ENCODE data around the gene TEX29. TPM values are rescaled to one million over a fixed set of nuclear protein-coding genes. Genes with fewer than 3 reads are reported as not detected.

The TEX29 gene
- total and polyA plus RNA-seq, 9 of the 15 experiments (the other 6 are each of a cell fraction or from before 2014, with no cell fraction given) = 0.11 TPM; not detected in 7

- Histone ChIP-seq H3K9me1 (ENCODE audit: control insufficient read depth, insufficient read depth, low read length) (no peaks in the 10 kb centered on the region), H3K4me3 (no peak overlapping the region), H4K20me1 (replicated peaks; ENCODE audit: control insufficient read depth, insufficient read depth, low read length) (no peaks in the 10 kb centered on the region), H3K27ac (ENCODE audit: extremely low read depth, low read depth, low read length) (no peak overlapping the region), H3K27me3 (ENCODE audit: control insufficient read depth in 2 of 2, insufficient read depth in 2 of 2, low read length in 2 of 2) (no peaks in the 10 kb centered on the region), H3K36me3 (ENCODE audit: control insufficient read depth, insufficient read depth, low read length) (peaks cover 48% of the 10 kb centered on the region; the same call in 1 of the 3 replicates), H3K9ac (ENCODE audit: insufficient read depth in 1 of 2, low read depth in 2 of 2, low read length in 2 of 2) (no peak overlapping the region), H3K4me2 (ENCODE audit: insufficient read depth, low read length) (no peak overlapping the region), H3K79me2 (ENCODE audit: control insufficient read depth, insufficient read depth, low read length) (no peaks in the 10 kb centered on the region), H2AFZ (ENCODE audit: low read depth, low read length) (no peak overlapping the region), H3K4me1 (replicated peaks in 1 of 2; ENCODE audit: control insufficient read depth in 2 of 2, insufficient read depth in 2 of 2, low read length in 2 of 2) (no peaks in the 10 kb centered on the region), H3K9me3 (replicated peaks; ENCODE audit: control insufficient read depth, insufficient read depth, low read depth, low read length) (no peaks in the 10 kb centered on the region)
- POLR2A ChIA-PET = interaction anchor here (0.6 kb wide), 1 partner anchor 120 kb away, joined by 3 read pairs; no protein-coding TSS in a partner anchor
- WGBS (ENCODE audit: insufficient coverage, low coverage, missing lambda C conversion rate) = 89% methylated on average over 9 of the region's 14 CpGs
- DNase-seq (ENCODE audit: extremely low read depth in 1 of 4, low spot score in 3 of 4) (no peak), ATAC-seq (no peak), FAIRE-seq (no peak)
- CTCF ChIA-PET (ENCODE audit: low intra/inter-chr PET ratio) = no interaction called here
- no TSS peak for BruUV-seq (replicated peaks)
- TF ChIP-seq NFYB (IDR thresholded peaks at IDR 0.05; ENCODE audit: extremely low read depth, insufficient read length) (no peak), SAFB2 (IDR thresholded peaks at IDR 0.05; ENCODE audit: borderline replicate concordance, low read depth, low read length, severe bottlenecking) (no peak), LARP7 (IDR thresholded peaks at IDR 0.05) (no peak), NUFIP1 (IDR thresholded peaks at IDR 0.05; ENCODE audit: partially characterized antibody) (no peak), TFAM (CRISPR knock-in tag; conservative IDR thresholded peaks at IDR 0.05) (no peak), ZNF316 (IDR thresholded peaks at IDR 0.05) (no peak)
- in situ Hi-C loops (cut with MboI) = no loop called here
- intact Hi-C loops (cut with micrococcal nuclease) = no loop called here
Observed at GRCh38 chr13:111284565-111284964, 35.9 kb upstream of the TEX29 start.

- no peaks in the 10 kb centered on the region for H3K79me2 ChIP-seq (ENCODE audit: control insufficient read depth, insufficient read depth, low read length)
- FAIRE-seq = no peak
- H3K27me3 ChIP-seq (ENCODE audit: control insufficient read depth in 2 of 2, insufficient read depth in 2 of 2, low read length in 2 of 2) = no peaks in the 10 kb centered on the region
- H4K20me1 ChIP-seq (replicated peaks; ENCODE audit: control insufficient read depth, insufficient read depth, low read length) = no peaks in the 10 kb centered on the region
- H2AFZ ChIP-seq (ENCODE audit: low read depth, low read length) = no peak overlapping the region
- intact Hi-C loops (cut with micrococcal nuclease) = no loop called here
- H3K36me3 ChIP-seq (ENCODE audit: control insufficient read depth, insufficient read depth, low read length) = peaks cover 44% of the 10 kb centered on the region; the same call in 1 of the 3 replicates
- H3K4me1 ChIP-seq (replicated peaks in 1 of 2; ENCODE audit: control insufficient read depth in 2 of 2, insufficient read depth in 2 of 2, low read length in 2 of 2) = no peaks in the 10 kb centered on the region
- CTCF ChIA-PET (ENCODE audit: low intra/inter-chr PET ratio) = no interaction called here
- in situ Hi-C loops (cut with MboI) = no loop called here
- no peak overlapping the region for H3K4me3 ChIP-seq
- no peak overlapping the region for H3K4me2 ChIP-seq (ENCODE audit: insufficient read depth, low read length)
- H3K9ac ChIP-seq (ENCODE audit: insufficient read depth in 1 of 2, low read depth in 2 of 2, low read length in 2 of 2) = no peak overlapping the region
- H3K9me3 ChIP-seq (replicated peaks; ENCODE audit: control insufficient read depth, insufficient read depth, low read depth, low read length) = no peaks in the 10 kb centered on the region
- BruUV-seq (replicated peaks) = no TSS peak
- no peak for ATAC-seq
- WGBS (ENCODE audit: insufficient coverage, low coverage, missing lambda C conversion rate) = 77% methylated on average over 11 of the region's 15 CpGs
- no peak overlapping the region for H3K27ac ChIP-seq (ENCODE audit: extremely low read depth, low read depth, low read length)
- POLR2A ChIA-PET = interaction anchor here (0.6 kb wide), 1 partner anchor 248 kb away, joined by 4 read pairs; no protein-coding TSS in a partner anchor
- H3K9me1 ChIP-seq (ENCODE audit: control insufficient read depth, insufficient read depth, low read length) = no peaks in the 10 kb centered on the region
- DNase-seq (ENCODE audit: extremely low read depth in 1 of 4, low spot score in 3 of 4) = no peak
- TF ChIP-seq HDAC2 (IDR thresholded peaks at IDR 0.05) (no peak), CUX1 (CRISPR knock-in tag; IDR thresholded peaks at IDR 0.05) (no peak), ZBTB17 (CRISPR knock-in tag; IDR thresholded peaks at IDR 0.05) (no peak), NCOA2 (IDR thresholded peaks at IDR 0.05; ENCODE audit: partially characterized antibody in 2 of 2) (no peak), ZNF217 (CRISPR knock-in tag; IDR thresholded peaks at IDR 0.05) (no peak), MAX (CRISPR knock-in tag; IDR thresholded peaks at IDR 0.05) (no peak), ZNF324 (CRISPR knock-in tag; IDR thresholded peaks at IDR 0.05) (no peak)
Observed at GRCh38 chr13:111286162-111286561, 34.3 kb upstream of the TEX29 start.

Data from K562 (cell line).